ENCODE data around the gene BBS7.

The BBS7 gene, protein sequence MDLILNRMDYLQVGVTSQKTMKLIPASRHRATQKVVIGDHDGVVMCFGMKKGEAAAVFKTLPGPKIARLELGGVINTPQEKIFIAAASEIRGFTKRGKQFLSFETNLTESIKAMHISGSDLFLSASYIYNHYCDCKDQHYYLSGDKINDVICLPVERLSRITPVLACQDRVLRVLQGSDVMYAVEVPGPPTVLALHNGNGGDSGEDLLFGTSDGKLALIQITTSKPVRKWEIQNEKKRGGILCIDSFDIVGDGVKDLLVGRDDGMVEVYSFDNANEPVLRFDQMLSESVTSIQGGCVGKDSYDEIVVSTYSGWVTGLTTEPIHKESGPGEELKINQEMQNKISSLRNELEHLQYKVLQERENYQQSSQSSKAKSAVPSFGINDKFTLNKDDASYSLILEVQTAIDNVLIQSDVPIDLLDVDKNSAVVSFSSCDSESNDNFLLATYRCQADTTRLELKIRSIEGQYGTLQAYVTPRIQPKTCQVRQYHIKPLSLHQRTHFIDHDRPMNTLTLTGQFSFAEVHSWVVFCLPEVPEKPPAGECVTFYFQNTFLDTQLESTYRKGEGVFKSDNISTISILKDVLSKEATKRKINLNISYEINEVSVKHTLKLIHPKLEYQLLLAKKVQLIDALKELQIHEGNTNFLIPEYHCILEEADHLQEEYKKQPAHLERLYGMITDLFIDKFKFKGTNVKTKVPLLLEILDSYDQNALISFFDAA

DNA sequence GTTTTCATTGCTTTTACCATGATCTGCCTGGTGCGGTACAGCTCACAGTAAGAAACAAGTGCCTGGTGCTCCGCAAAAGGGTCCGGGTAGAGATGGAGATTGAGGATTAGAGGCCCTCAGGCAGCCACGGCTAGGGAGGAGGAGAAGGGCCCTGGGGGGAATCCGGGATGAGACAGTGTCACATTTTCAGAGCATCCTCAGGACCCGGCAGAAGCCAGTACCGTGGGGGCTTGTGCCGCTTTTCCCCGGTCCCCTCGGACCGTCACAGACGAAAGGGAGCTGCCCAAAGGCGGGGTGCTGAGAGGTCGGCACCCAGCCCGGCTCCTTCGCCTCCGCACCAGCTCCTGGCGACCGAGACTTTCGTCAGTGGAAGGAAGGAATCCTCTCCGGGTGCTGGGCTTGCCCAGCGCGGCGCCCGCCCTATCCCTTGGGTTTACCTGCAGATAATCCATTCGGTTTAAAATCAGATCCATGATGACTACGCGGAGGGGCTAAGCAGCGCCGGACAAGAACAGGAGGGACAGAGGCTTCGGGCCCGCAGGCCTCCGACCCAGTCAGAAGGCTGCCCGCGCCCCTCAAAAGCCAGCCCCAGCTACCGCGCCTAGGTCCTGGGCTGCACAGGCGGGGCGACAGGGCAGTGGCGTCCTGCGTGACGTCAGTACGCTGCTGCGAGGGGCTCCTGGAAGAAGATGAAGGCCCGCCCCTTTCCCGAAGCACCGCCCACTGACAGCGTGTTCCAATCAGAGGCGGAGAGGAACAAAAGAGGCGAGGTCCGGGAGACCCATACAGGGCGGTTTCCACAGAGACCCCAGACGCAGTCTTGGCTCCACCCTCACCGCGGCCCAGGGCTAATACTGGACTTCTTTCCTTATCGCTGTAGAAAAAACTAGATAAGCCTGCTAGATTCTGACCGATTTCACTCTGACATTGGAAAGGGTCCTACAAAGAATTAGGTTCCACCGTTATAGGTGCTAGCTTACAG lies at the start of gene BBS7:
Gene BBS7 (minus strand): TSS at position 634 of the 982 bp plus-strand sequence. CDS start 161 bp downstream, at position 473.
- peak; percentile 36 for DNase-seq (ENCODE audit: low spot score)

DNA sequence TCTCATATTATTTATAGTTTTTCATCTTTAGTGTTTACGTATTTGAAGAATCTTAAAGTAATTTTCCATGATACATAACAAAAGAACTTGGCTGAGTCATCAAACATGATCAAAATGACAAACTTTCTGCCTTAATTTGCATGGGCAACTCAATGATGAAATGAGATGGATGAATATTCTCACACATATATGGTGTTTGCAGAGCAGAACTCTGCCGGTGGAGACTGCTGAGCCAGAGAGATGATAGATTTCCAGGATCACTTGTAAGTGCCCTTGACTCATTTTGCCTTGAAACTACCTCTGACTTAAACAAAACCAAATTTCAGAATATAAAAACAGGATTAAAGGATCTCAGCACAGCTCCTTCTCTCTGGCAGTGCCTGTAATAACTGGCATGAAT lies 43.4 kb upstream of the BBS7 start:
- no peak for DNase-seq (ENCODE audit: low spot score)

DNA sequence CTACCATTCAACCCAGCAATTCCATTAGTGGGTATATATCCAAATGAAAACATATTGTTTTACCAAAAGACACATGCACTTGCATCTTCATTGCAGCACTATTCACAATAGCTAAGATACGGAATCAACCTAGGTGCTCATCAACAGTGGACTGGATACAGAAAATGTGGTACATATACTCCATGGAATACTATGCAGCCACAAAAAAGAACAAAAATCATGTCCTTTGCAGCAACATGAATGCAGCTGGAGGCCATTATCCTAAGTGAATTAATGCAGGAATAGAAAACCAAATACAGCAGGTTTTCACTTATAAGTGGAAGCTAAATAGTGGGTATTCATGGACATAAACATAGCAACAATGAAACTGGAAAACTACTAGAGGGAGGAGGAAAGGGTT lies 38.1 kb upstream of the BBS7 start:
- no peak for DNase-seq (ENCODE audit: low spot score)

DNA sequence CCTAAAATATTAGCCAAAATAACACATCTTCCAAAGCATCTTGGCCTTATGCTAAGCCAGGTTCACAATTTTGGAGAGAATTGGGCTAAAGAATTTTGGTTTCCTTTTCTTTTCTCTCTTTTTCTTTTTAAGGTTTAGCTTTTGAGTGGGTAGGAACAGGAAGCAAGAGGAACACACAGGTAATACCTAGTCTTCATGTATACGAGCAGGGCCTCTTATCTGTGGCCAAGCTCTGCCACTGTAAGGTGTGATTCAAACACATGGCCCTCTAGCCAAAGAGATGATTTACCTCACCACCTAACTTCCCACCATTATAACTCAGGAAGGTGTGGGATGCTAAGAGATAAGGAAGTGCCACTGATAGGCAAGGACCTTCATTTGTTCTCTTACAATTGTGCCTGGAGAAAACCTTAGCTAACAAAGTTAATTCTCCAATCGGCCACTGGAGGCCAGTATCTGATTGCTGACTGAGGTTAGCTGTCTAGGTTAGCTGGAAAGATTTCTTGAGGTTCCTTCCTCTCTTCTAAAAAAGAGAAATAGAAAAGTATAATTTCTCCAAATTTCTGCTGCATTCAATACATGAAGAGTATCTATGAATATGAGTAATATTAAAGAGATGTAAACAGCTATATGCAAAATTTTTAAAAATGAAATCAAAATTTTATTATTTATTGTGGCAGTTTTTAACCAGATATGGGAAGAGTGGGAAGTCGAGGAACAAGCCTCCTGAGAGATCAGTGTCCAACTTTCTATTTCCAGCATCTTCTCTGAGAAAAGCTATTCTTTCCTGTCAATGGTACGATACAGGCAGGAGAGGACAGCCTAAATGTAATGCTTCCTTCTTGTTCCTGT lies 30.1 kb upstream of the BBS7 start:
- DNase-seq (ENCODE audit: low spot score), result no peak

DNA sequence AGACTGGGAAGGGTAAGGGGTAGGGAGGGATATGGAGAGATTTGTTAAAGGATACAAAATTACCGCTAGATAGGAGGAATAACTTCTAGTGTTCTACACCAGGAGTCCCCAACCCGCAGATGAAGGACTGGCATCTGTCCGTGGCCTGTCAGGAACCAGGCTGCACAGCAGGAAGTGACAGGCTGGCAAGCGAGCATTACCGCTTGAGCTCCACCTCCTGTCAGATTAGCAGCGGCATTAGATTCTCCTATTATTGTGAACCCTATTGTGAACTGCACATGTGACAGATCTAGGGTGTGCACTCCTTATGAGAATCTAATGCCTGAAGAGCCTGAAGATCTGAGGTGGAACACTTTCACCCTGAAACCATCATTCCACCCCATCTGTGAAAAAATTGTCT lies 27.9 kb upstream of the BBS7 start:
- no peak for DNase-seq (ENCODE audit: low spot score)

DNA sequence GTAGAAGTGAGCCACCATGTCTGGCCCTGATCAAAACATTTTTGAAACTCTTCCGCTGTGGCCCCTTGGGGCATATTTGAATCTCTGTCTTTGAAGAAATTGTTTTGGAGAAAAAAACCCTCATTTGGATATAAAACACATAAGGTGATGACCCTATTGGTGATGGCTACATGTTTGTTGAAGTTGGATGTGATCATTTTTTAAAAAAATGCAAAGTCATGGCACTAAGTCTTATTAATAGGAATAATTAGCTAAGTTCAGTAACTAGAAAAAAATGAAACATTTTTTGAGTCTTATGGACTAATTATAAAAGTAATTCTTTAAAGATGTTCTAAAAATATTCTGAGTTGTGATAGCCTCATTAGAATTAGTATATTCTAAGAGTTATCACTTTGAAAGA lies 17.9 kb upstream of the BBS7 start:
- DNase-seq (ENCODE audit: low spot score), result no peak

DNA sequence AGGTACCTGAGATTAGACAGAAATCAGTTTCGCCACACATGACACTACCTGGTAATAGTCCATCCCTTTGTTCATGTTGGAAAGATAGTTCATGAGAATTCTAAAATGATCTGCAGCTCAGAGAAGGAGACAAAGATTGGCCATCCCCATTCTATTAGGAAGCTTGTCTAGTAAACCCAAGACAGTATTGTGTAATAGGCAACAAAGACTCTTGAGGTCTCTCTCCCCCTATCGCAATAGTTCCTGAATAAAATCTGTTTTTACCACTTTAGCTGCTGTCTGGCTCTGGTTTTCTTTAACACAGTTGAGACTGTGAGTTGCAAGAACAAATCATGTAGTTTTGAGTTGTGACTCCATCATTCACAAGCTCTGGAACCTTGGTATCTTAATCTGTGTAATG lies 14.8 kb upstream of the BBS7 start:
- DNase-seq (ENCODE audit: low spot score), result no peak

DNA sequence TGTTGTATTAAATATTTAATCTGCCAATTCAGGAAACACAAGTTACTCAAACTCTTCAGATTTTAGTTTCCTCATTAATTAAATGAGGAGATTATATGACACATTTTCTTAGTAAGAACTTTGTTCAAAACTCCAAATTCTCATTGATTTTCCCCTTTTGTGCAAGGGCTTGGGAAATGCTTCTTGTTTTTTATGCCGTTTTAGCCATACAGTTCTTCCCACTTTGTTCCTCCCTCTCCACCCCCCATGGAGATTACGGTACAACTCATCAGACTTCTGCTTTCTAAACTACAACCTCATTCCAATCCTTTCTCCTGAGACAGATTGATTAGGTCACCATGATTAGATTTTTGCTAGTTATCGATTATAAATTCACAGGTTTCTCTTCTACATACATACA lies 10.9 kb upstream of the BBS7 start:
- no peak for DNase-seq (ENCODE audit: low spot score)

DNA sequence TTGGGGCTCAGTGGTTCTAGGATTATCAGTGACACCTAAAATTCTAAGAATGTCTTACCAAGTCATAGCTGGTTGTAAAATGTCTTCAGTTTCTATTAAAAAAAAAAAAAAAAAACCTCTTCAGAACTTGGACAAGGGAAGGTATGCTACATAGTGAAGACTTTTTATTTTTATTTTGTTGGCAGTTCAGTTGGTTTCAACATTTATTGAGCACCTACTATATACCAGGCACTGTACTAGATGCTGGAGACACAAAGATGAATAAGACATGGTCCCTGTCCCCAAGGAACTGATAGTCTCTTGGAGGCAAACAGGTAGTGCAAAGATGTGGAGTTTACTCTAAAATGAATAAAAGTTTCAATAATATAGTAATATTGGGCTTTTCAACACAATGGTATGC lies 8.9 kb upstream of the BBS7 start:
- DNase-seq (ENCODE audit: low spot score), result no peak

DNA sequence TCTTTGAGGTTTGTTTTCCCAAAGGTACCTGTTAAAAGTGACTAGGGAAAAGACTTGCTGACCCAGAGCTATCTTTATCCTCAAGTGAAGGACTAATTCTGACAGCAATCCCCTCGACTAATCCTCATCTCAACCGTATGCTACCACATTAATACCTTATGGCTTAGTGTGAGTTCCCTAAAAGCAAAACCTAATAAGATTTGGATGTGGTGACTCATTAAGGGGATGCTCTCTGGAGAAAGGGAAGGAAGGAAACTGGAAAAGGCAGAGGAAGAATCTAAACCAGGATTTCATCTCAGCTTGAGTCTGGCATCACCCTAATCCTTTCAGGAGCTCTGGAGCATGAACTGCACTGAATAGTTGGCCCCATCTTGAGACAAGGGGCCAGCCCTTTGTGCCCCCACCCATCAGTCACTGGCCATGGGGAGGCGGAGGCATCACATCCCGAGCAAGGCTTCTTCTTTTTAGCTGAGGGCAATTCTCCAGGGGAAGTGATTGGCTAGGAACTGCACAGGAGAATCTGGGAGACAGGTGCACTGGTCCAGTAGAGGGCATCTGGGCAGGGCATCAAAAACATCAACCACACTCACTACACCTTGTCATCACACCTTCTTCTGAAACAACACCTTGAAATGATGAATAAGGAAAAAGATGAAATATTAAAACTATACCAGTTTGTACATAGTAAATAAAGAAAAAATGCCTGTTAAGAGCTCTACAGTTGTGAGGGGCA lies 6.9 kb upstream of the BBS7 start:
- DNase-seq (ENCODE audit: low spot score), result no peak

DNA sequence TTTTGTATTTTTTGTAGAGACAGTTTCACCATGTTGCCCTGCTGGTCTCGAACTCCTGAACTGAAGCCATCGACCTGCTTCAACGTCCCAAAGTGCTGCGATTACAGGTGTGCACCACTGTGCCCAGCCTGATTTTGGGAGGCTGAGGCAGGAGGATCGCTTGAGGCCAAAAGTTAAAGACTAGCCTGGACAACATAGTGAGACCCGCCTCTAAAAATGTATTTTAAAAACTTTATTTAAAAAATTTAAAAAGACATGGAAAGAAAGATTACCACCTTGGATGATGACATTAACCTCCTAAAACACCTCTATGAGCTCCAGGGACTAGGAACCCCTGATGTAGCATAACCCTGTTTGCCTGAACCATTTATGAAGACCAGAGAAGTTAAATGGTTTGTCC lies 5.8 kb upstream of the BBS7 start:
- no peak for DNase-seq (ENCODE audit: low spot score)

DNA sequence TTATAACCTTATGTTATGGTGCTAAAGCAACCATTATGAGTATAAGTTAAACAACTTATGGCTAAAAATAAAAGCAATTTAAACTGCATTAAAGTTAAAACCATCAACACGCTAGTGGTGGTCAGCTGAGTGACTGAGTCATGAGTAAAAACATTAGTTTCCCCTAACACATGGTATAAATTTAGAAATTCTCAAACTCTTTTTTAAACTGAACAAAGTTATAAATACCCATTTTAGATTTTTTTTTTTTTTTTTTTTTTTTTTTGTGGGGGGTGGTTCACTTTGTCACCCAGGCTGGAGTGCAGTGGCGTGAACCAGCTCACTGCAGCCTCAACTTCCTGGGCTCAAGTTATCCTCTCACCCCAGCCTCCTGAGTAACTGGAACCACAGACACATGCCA lies 5.4 kb upstream of the BBS7 start:
- no peak for DNase-seq (ENCODE audit: low spot score)

DNA sequence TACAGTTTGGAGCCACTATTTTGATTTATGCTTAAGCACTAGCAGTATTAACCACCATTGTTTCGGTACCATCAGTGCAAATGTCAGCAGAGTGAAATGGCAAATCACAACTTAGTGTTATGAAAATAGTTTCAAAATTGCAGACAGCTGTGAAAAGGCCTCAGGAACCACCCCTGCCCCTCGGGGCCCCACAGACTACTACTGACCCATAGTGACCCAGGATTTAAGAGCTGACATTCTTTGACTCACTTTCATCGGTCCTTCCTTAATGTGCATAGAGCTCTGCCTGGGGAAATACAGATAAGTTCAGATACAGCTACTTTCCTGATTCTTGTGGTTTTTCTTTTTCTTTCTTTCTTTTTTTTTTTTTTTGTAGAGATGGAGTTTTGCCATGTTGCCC lies 3.3 kb upstream of the BBS7 start:
- DNase-seq (ENCODE audit: low spot score), result no peak

DNA sequence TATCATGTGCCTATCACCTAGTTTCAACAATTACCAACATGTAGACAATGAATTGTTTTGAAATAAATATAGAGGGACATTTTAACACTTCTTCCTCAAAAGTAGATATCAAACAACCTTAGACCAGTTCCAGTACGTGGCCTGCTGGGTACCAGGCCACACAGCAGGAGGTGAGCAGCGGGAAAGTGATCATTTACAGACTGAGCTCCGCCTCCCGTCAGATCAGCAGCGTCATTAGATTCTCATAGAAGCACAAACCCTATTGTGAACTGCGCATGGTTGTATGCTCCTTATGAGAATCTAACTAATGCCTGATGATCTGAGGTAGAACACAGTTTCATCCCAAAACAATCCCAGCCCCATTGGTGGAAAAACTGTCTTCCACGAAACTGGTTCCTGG lies 6.5 kb downstream of the BBS7 start:
- DNase-seq (ENCODE audit: low spot score), result no peak

DNA sequence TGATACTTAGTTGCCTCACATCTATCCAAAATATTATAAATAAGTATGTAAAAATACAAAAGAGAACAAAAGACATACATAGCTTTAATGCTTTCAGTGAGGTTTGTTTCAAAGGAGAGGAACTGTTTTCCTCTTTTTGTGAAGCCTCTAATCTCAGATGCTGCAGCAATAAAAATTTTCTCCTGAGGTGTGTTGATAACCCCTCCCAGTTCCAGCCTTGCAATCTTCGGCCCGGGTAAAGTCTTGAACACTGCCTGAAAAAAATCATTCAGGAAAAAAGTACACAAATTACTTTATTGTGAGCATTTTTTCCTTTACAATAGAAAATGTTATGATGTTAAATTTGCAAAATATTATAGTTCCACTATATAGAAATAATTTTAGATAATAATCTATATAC lies 8.8 kb downstream of the BBS7 start:
- DNase-seq (ENCODE audit: low spot score), result no peak

DNA sequence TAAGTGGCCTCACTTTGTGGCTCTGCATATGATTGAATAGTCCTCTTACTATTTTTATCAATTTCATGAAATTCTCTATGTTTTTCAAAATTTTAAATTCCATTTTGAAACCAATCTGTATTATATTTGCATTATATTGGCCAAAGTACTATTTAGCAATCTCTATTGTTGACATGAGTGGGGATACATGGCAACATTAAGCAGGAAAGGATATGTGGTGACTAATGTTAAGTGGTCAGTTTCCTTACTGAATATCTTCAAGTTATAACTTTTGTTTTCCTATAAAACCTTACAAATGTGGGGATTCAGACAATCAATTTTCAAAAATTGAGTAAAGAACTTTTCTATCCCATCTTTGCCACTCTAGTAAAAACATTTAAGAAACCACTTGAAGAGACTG lies 10.2 kb downstream of the BBS7 start:
- DNase-seq (ENCODE audit: low spot score), result no peak

DNA sequence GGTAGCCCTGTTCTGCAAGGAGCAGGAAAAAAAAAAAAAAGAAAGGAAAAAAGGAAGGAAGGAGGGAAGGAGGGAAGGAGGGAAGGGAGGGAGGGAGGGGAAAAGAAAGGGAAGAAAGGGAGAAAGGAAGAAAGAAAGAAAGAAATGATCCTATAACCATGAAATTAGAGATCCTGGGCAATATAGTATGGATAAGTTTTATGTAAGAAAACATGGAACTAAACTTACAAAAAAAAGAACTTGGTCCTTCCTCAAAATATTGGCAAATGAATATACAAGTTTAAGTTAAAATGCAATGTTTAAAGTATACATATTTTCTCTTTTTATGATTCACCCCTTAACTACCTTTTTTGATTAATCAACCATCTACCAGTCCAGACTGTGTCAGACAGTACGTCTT lies 18.9 kb downstream of the BBS7 start:
- DNase-seq (ENCODE audit: low spot score), result no peak

DNA sequence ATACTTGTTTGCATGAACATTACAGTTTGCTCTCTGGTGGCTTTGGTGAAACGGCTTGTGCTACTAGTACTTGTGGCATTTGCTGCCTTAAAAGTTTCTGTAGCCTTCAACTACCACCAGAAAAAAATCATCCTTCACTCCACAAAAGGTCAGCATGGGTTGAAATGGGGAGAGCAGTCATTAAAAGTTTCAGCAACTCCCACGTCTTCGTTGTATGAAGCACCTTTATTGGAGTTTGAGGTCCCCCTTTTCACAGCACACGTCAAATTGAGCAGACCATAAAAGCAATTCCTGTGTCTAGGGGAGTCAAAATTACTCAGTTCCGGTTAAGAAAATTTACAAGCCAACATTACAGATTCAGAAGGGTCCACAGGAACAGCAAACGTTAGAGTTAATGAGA lies 23.6 kb downstream of the BBS7 start:
- DNase-seq (ENCODE audit: low spot score), result no peak

DNA sequence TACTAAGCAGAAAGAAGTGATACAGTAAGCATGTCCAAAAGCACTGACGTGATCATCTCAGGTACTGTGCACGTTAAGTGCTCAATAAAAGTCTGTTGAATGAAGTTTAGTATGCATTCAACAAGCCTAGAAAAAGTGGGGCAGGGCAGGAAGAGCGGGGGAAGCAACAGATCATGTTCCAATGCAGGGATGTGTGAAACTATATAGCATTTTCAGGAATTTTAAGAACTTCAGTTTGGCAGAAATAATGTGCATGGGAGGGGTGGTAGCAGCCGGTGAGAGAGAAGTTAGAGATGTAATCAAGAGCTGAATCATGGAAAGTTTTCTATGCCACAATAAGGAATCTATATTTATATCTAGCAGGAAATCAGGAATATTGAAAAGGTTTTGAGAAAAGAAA lies 27.4 kb downstream of the BBS7 start:
- DNase-seq (ENCODE audit: low spot score), result no peak

DNA sequence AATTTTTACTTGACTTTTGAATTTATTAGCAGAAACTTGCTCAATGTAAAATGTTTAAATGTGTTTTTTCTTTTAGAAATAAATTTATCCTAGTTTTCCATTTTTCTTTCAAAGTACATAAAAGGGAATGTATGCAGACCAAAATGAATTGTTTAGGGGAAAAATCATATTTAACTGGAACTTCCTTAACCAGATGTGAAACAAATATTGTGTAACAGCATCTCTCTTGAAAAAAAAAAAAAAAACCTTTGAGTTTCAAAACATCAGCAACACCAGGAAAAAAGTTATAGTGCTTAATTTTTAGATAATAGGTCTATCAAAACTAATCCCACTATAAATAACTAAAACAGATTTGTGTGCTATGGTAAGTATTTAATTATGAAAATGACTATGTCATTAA lies 32.1 kb downstream of the BBS7 start:
- no peak for DNase-seq (ENCODE audit: low spot score)

DNA sequence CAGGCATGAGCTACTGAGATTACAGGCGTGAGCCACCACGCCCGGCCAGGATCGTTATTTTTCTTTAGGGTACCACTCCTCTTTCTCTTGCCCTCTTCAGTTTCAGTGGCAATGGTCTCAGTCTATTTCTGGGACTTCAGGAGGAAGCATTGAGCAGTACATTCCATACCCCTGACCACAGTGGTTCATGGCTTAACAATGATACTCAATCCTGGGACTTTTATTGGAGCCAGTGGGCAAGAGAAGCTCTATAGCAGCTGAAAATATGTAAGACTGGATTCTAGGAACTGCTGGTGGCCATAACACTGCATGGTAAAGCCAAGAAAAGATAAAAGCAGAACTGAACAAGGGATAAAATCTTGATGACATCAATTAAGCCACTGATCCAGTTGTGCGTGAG lies 40.8 kb downstream of the BBS7 start:
- DNase-seq (ENCODE audit: low spot score), result no peak

Data from HuH-7.5 (cell line).